Measurements from ENCODE around the gene DSCAML1. TPM values are rescaled to one million over a fixed set of nuclear protein-coding genes. Genes with fewer than 3 reads are reported as not detected.

DSCAML1 gene
- total and polyA plus RNA-seq, 9 of the 15 experiments (the other 6 are each of a cell fraction or from before 2014, with no cell fraction given): not detected

- TF ChIP-seq MEIS2 (IDR thresholded peaks at IDR 0.05; ENCODE audit: partially characterized antibody) (no peak), PHB2 (IDR thresholded peaks at IDR 0.05; ENCODE audit: low read depth) (no peak), PREB (CRISPR knock-in tag; IDR thresholded peaks at IDR 0.05) (no peak), ETS2 (tag; IDR thresholded peaks at IDR 0.05; ENCODE audit: borderline replicate concordance, poor library complexity, severe bottlenecking) (no peak)
Measured at GRCh38 chr11:117572129-117572528, 224.9 kb downstream of the DSCAML1 start (continued).

DNA sequence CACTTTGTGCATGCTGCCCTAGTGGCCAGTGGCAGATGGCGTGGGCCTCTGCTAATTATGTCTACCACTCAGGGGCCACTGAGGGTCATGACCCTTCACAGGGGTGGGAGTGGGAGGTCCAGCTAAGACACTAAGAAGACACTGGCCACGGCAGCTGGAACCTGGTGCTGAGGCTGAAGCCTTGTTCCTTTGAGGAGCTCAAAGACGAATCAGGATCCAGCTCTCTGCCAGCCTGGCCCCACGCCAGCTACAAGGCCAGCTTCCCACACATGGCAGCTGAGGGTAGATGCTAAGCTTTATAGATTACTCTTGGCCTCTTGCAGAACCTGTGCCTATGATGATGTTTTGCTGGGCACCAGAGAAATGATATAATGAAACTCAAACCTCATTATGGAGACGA, 226.3 kb downstream of the DSCAML1 start:
- H3K36me3 ChIP-seq (ENCODE audit: control insufficient read depth, insufficient read depth, low read length): no peaks in the 10 kb centered on the region
- no peak for ATAC-seq
- POLR2A ChIA-PET: interaction anchor here (0.6 to 1.4 kb wide), 2 partner anchors 14 to 54 kb away, joined by 3 to 4 read pairs; no protein-coding TSS in a partner anchor

More for the DNA sequence above, 226.3 kb downstream of the DSCAML1 start:
- no peaks in the 10 kb centered on the region for H3K9me3 ChIP-seq (replicated peaks; ENCODE audit: control insufficient read depth, insufficient read depth, low read depth, low read length)
- no peaks in the 10 kb centered on the region for H3K79me2 ChIP-seq (ENCODE audit: control insufficient read depth, insufficient read depth, low read length)
- WGBS (ENCODE audit: insufficient coverage, low coverage, missing lambda C conversion rate): 2% methylated on average over 4 of the region's 5 CpGs
- no peak overlapping the region for H3K9ac ChIP-seq (ENCODE audit: insufficient read depth in 1 of 2, low read depth in 2 of 2, low read length in 2 of 2)
- intact Hi-C loops (cut with micrococcal nuclease) (no loop called here), in situ Hi-C loops (cut with MboI) (no loop called here)
- H3K27ac ChIP-seq (ENCODE audit: extremely low read depth, low read depth, low read length): no peak overlapping the region
- H3K27me3 ChIP-seq (ENCODE audit: control insufficient read depth in 2 of 2, insufficient read depth in 2 of 2, low read length in 2 of 2): peaks cover 3 to 34% of the 10 kb centered on the region in 2 experiments; a peak in 4 of 5 replicates
- H3K9me1 ChIP-seq (ENCODE audit: control insufficient read depth, insufficient read depth, low read length): no peaks in the 10 kb centered on the region
- DNase-seq (ENCODE audit: extremely low read depth in 1 of 4, low spot score in 3 of 4) (no peak), FAIRE-seq (no peak)
- no peak overlapping the region for H3K4me2 ChIP-seq (ENCODE audit: insufficient read depth, low read length)
- no peaks in the 10 kb centered on the region for H3K4me1 ChIP-seq (replicated peaks in 1 of 2; ENCODE audit: control insufficient read depth in 2 of 2, insufficient read depth in 2 of 2, low read length in 2 of 2)
- CTCF ChIA-PET (ENCODE audit: low intra/inter-chr PET ratio): no interaction called here
- 0 out of 2 replicates have a peak, but pooled peaks cover 5% of the 10 kb centered on the region for H4K20me1 ChIP-seq (replicated peaks; ENCODE audit: control insufficient read depth, insufficient read depth, low read length)
- no TSS peak for BruUV-seq (replicated peaks)
- H3K4me3 ChIP-seq: no peak overlapping the region
- TF ChIP-seq, protein P1, sequence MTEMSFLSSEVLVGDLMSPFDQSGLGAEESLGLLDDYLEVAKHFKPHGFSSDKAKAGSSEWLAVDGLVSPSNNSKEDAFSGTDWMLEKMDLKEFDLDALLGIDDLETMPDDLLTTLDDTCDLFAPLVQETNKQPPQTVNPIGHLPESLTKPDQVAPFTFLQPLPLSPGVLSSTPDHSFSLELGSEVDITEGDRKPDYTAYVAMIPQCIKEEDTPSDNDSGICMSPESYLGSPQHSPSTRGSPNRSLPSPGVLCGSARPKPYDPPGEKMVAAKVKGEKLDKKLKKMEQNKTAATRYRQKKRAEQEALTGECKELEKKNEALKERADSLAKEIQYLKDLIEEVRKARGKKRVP (CRISPR knock-in tag; IDR thresholded peaks at IDR 0.05): no peak
- H2AFZ ChIP-seq (ENCODE audit: low read depth, low read length): no peak overlapping the region

Data from K562 (cell line).